Endothelial cell of umbilical vein (primary cell): ENCODE measurements around the gene MPPE1. TPM values are rescaled to one million over a fixed set of nuclear protein-coding genes. Genes with fewer than 3 reads are reported as not detected.

Source experiments
- BruUV-seq: library from RNA; stranded (reverse); fragments of 400-500 nt; replicated peaks from 2 replicates; lab custom pipeline; 2021; lab: Mats Ljungman, UMichigan
- CTCF ChIA-PET: fragments of 300-600, 350-600 bp; sonication (Branson Sonifier 250); formaldehyde crosslinking; loops from one replicate; lab custom pipeline; 2021; ENCODE audit warnings: antibody characterized with exemption, inconsistent platforms; lab: Charles Lee
- POLR2A ChIA-PET: fragments of 300-600, 350-600 bp; sonication (Branson Sonifier 250); formaldehyde crosslinking; loops from one replicate; lab custom pipeline; 2021; ENCODE audit warnings: antibody characterized with exemption, inconsistent platforms; lab: Charles Lee
- DNase-seq: peaks from one replicate; pipeline ENCODE4 v3.0.0-alpha.2; 2011; ENCODE audit warnings: low read depth, low spot score
- FAIRE-seq: peaks from 2 replicates; lab custom pipeline; 2011; peaks lifted over from hg19 to GRCh38; lab: Jason Lieb, UNC
- H2AFZ ChIP-seq: 2 replicates; pipeline ENCODE4 v1.6.0; 2012; ENCODE audit warnings: low read depth, low read length, control low read depth, inconsistent platforms
- H3K27ac ChIP-seq: 2 replicates; pipeline ENCODE4 v1.5.1; 2011; ENCODE audit warnings: low read depth, mild to moderate bottlenecking, control low read depth, low read length, moderate library complexity; ENCODE audit not compliant: insufficient read depth
- H3K27me3 ChIP-seq, 2 experiments: 2 replicates each; pipeline versions ENCODE4 v1.6.0 to v1.6.1; 2011; ENCODE audit warnings: low read length in 2 of 2, mixed read lengths in 1 of 2; ENCODE audit not compliant: control insufficient read depth in 2 of 2, insufficient read depth in 2 of 2
- H3K36me3 ChIP-seq, 2 experiments: 2 replicates in 1 of 2; 3 replicates in 1 of 2; pipeline ENCODE4 v1.5.1; 2011; ENCODE audit warnings: low read length in 2 of 2, mild to moderate bottlenecking in 1 of 2, moderate library complexity in 1 of 2; ENCODE audit not compliant: control insufficient read depth in 2 of 2, insufficient read depth in 2 of 2; ENCODE audit errors: extremely low read depth in 1 of 2
- H3K4me1 ChIP-seq: 3 replicates; pipeline ENCODE4 v1.5.1; 2011; ENCODE audit warnings: mild to moderate bottlenecking, low read length; ENCODE audit not compliant: control insufficient read depth, insufficient read depth; ENCODE audit errors: extremely low read depth
- H3K4me2 ChIP-seq: 2 replicates; pipeline ENCODE4 v1.6.1; 2011; ENCODE audit warnings: low read length, control low read depth, mixed read lengths; ENCODE audit not compliant: insufficient read depth
- H3K4me3 ChIP-seq, 3 experiments: fragments of 200-600 bp in 1 of 3; sonication (generic), shearing (Covaris generic) in 1 of 3; replicated peaks in 1 of 3; 2 replicates each; pipeline ENCODE4 v1.5.1; 2011 to 2016; ENCODE audit warnings: control low read depth in 3 of 3, low read length in 3 of 3, mild to moderate bottlenecking in 2 of 3, inconsistent platforms in 1 of 3, low read depth in 1 of 3, moderate library complexity in 1 of 3; ENCODE audit not compliant: insufficient read depth in 1 of 3
- H3K79me2 ChIP-seq: 2 replicates; pipeline ENCODE4 v1.6.0; 2012; ENCODE audit warnings: low read length, inconsistent platforms; ENCODE audit not compliant: control insufficient read depth, insufficient read depth
- H3K9ac ChIP-seq: replicated peaks from 2 replicates; pipeline ENCODE3; 2011; ENCODE audit warnings: low read length, control low read depth; ENCODE audit not compliant: insufficient read depth; ENCODE audit errors: extremely low read depth
- H3K9me1 ChIP-seq: replicated peaks from 3 replicates; pipeline ENCODE4 v1.6.0; 2011; ENCODE audit warnings: mild to moderate bottlenecking, low read length; ENCODE audit not compliant: control insufficient read depth, insufficient read depth; ENCODE audit errors: extremely low read depth
- H3K9me3 ChIP-seq: replicated peaks from 2 replicates; pipeline ENCODE4 v1.5.1; 2012; ENCODE audit warnings: low read length, inconsistent platforms; ENCODE audit not compliant: control insufficient read depth, insufficient read depth
- H4K20me1 ChIP-seq: replicated peaks from 2 replicates; pipeline ENCODE3; 2011; ENCODE audit warnings: mild to moderate bottlenecking, low read length; ENCODE audit not compliant: control insufficient read depth, insufficient read depth; ENCODE audit errors: extremely low read depth
- EZH2 ChIP-seq: IDR thresholded peaks from 2 replicates; pipeline ENCODE4 v1.6.1; 2012; ENCODE audit warnings: borderline replicate concordance, low read depth, mild to moderate bottlenecking, moderate library complexity, low read length, inconsistent platforms; ENCODE audit not compliant: severe bottlenecking
- FOS ChIP-seq: IDR thresholded peaks from 2 replicates; pipeline ENCODE4 v1.6.1; 2011; ENCODE audit warnings: mild to moderate bottlenecking, low read length, moderate library complexity, borderline replicate concordance; ENCODE audit not compliant: insufficient read depth
- GATA2 ChIP-seq: IDR thresholded peaks from 2 replicates; pipeline ENCODE4 v1.7.0; 2011; ENCODE audit warnings: low read depth, mild to moderate bottlenecking, moderate library complexity, mixed read lengths, low read length; ENCODE audit not compliant: insufficient read length, insufficient read depth
- JUN ChIP-seq: IDR thresholded peaks from 2 replicates; pipeline ENCODE4 v1.6.1; 2011; ENCODE audit warnings: borderline replicate concordance, low read depth; ENCODE audit not compliant: insufficient read length, insufficient read depth
- MYC ChIP-seq: IDR thresholded peaks from one replicate; pipeline ENCODE4 v1.6.1; 2011; ENCODE audit warnings: mild to moderate bottlenecking, low read depth, low read length
- POLR2A ChIP-seq: IDR thresholded peaks from 2 replicates; pipeline ENCODE4 v1.6.1; 2012; ENCODE audit warnings: low read depth, mild to moderate bottlenecking, control low read depth, low read length
- POLR2AphosphoS5 ChIP-seq: IDR thresholded peaks from 2 replicates; pipeline ENCODE4 v1.6.1; 2012; ENCODE audit warnings: low read depth, mild to moderate bottlenecking, control low read depth, low read length, moderate library complexity; ENCODE audit not compliant: insufficient read depth
- dilution Hi-C: fragments of 300-500 bp; cut with MboI; formaldehyde crosslinking; loops from one replicate; pipeline ENCODE4 v1.15.0; 2019; ENCODE audit warnings: low sequenced_read_pairs; ENCODE audit not compliant: extremely low pct_ligation_motif_present
- intact Hi-C: fragments of 100-400 bp; cut with micrococcal nuclease; formaldehyde crosslinking; loops from one replicate; pipeline ENCODE4 v1.10.0; 2022
- polyA plus RNA-seq, 4 experiments: library from polyadenylated mRNA; depleted of rRNA in 3 of 4; stranded (reverse) in 3 of 4; unstranded in 1 of 4; fragments of >200 nt; gene quantifications; 2 replicates each; pipeline versions ENCODE4 v1.2.1 to v1.2.3, GENCODE V29; 2011 to 2012; ENCODE audit warnings: missing spikeins in 1 of 4
- total RNA-seq: library from RNA; stranded (reverse); gene quantifications from 2 replicates; pipeline ENCODE4 v1.2.3, GENCODE V29; 2021
- TF ChIP-seq, protein P1 (sequence below), 2 donors: IDR thresholded peaks; 1 replicate in 1 of 2; 2 replicates in 1 of 2; pipeline ENCODE4 v1.5.1; 2011; ENCODE audit warnings: low read length in 2 of 2, mild to moderate bottlenecking in 2 of 2, moderate library complexity in 2 of 2, control low read depth in 1 of 2, inconsistent platforms in 1 of 2, low read depth in 1 of 2; ENCODE audit not compliant: insufficient read depth in 1 of 2; ENCODE audit errors: extremely low read depth in 1 of 2
- TF ChIP-seq, protein P2 (sequence below): IDR thresholded peaks from 2 replicates; pipeline ENCODE4 v1.6.1; 2011; ENCODE audit not compliant: insufficient read depth, insufficient read length

MPPE1 gene
- total and polyA plus RNA-seq, 2 donors (not counting 3 experiments of a cell fraction or from before 2014, with no cell fraction given), result 13.4 to 30.6 TPM

DNA sequence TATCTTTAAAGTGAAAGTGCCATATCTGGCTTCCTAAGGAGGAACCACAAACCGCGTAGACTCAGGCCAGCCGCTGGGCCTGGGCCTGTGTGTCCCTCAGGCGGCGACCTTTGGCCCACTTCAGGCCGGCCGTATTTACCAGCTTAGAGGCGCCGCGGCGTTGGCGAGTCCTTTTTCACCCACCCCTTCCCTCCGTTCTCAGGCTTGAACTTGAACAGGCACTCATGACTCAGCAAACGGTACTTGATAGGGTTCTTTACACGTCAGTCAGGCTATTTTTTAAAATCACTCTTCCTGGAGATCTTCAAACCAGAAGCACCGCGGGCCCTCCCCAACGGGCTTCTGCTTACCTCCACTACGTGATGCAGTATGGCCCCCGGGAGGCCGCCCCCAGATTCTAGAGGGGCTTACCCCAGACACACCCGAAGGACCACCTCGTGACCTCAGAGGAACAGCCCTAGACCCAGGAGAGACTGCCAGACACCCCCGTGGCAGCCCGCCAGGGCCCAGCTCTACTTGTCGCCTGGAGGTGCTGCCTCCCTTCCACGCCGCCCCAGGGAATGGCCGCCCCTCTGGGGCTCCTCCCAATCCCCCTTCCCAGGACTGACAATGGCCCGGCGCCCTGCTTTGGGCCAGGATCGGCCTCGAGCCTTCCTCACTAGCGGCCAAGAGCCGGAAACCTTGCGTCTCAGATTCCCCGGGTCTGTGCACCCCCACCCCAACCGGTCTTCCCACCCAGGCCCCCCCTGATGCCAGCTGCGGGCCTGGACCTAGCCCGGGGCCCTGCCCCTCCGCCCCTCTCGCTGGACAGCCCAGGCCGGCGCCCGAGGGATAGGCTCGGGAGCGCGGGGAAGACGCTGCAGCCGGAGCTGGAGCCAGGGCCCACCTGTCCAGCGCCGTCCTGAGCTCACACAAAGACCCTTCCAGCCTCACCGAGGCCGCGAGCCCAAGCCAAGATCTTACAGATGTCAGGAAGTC lies 39.4 kb upstream of the MPPE1 start:
- Histone ChIP-seq H3K4me2 (peak overlapping the region; percentile 76), H4K20me1 (no peaks in the 10 kb centered on the region), H2AFZ (peak overlapping the region; percentile 96), H3K79me2 (no peaks in the 10 kb centered on the region), H3K4me3 (peak overlapping the region; percentile 43 to 60 (median 57)), H3K27ac (peak overlapping the region; percentile 95), H3K27me3 (no peaks in the 10 kb centered on the region), H3K4me1 (peaks cover 11% of the 10 kb centered on the region), H3K36me3 (no peaks in the 10 kb centered on the region), H3K9ac (peak overlapping the region; percentile 86), H3K9me3 (no peaks in the 10 kb centered on the region), H3K9me1 (no peaks in the 10 kb centered on the region)
- POLR2A ChIA-PET, result interaction anchor here (0.6 to 1.8 kb wide), 2 partner anchors 33 to 56 kb away, joined by 4 to 8 read pairs; partner anchors contain the start of gene IMPA2
- FAIRE-seq (peak; percentile 99), DNase-seq (peak; percentile 97)
- CTCF ChIA-PET, result interaction anchor here (0.9 to 6.6 kb wide), 10 partner anchors 10 to 289 kb away, joined by 3 to 55 read pairs (median 4); partner anchors contain the start of gene IMPA2
- TF ChIP-seq POLR2A (peak; percentile 27), JUN (peak; percentile 34), FOS (peak; percentile 52), EZH2 (no peak)
- dilution Hi-C loops, result no loop called here
- intact Hi-C loops, result loop anchor here (1.0 to 2.0 kb wide), 6 partner anchors 8 to 258 kb away; partner anchors contain the start of genes CHMP1B, GNAL, IMPA2 and MPPE1
- TSS peak; percentile 84 for BruUV-seq

DNA sequence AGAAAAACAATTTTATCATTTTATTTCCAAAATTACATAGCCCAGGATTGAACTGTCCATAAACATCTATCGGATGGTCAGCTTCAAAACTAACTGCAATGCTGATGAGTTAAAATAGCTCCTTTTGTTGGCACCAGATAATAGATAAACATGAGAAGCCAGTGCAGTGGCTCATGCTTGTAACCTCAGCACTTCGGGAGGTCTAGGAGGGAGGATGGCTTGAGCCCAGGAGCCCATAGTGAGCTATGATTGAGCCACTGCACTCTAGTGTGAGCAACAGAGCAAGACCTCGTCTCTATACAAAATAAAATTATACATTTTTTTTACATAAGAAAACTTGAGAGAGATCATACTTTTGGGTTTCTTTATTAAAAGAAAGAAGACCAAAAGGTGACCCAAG lies 38.6 kb upstream of the MPPE1 start:
- Histone ChIP-seq H3K9ac (peak overlapping the region; percentile 86), H3K4me1 (peaks cover 11% of the 10 kb centered on the region), H3K9me3 (no peaks in the 10 kb centered on the region), H3K9me1 (no peaks in the 10 kb centered on the region), H3K36me3 (no peaks in the 10 kb centered on the region), H3K79me2 (no peaks in the 10 kb centered on the region), H3K27me3 (no peaks in the 10 kb centered on the region), H2AFZ (peak overlapping the region; percentile 96), H3K4me2 (peak overlapping the region; percentile 76), H3K4me3 (peak overlapping the region in 1 of 3 experiments; percentile 57), H3K27ac (peak overlapping the region; percentile 95), H4K20me1 (no peaks in the 10 kb centered on the region)
- TF ChIP-seq, protein P1, sequence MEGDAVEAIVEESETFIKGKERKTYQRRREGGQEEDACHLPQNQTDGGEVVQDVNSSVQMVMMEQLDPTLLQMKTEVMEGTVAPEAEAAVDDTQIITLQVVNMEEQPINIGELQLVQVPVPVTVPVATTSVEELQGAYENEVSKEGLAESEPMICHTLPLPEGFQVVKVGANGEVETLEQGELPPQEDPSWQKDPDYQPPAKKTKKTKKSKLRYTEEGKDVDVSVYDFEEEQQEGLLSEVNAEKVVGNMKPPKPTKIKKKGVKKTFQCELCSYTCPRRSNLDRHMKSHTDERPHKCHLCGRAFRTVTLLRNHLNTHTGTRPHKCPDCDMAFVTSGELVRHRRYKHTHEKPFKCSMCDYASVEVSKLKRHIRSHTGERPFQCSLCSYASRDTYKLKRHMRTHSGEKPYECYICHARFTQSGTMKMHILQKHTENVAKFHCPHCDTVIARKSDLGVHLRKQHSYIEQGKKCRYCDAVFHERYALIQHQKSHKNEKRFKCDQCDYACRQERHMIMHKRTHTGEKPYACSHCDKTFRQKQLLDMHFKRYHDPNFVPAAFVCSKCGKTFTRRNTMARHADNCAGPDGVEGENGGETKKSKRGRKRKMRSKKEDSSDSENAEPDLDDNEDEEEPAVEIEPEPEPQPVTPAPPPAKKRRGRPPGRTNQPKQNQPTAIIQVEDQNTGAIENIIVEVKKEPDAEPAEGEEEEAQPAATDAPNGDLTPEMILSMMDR (IDR thresholded peaks at IDR 0.05; ENCODE audit: extremely low read depth in 1 of 2, insufficient read depth in 1 of 2, low read depth in 1 of 2, low read length in 2 of 2), result no peak
- TF ChIP-seq POLR2AphosphoS5 (no peak), POLR2A (no peak), MYC (no peak), FOS (no peak), JUN (no peak), GATA2 (no peak), EZH2 (no peak)
- TF ChIP-seq, protein P2, sequence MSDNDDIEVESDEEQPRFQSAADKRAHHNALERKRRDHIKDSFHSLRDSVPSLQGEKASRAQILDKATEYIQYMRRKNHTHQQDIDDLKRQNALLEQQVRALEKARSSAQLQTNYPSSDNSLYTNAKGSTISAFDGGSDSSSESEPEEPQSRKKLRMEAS, result no peak
- intact Hi-C loops (loop anchor here (1.0 to 2.0 kb wide), 6 partner anchors 9 to 257 kb away; partner anchors contain the start of genes CHMP1B, GNAL, IMPA2 and MPPE1), dilution Hi-C loops (no loop called here)
- no peak for FAIRE-seq
- no peak for DNase-seq
- BruUV-seq, result TSS peak; percentile 60
- CTCF ChIA-PET, result interaction anchor here (0.9 to 6.6 kb wide), 8 partner anchors 9 to 214 kb away, joined by 3 to 55 read pairs (median 4); partner anchors contain the start of gene IMPA2
- POLR2A ChIA-PET, result interaction anchor here (0.5 to 1.8 kb wide), 2 partner anchors 34 to 41 kb away, joined by 5 to 8 read pairs; partner anchors contain the start of gene IMPA2
